Duodenal mucosa (tissue), 2 donors: ENCODE data around the gene DSCAML1.

Experiments used
- H3K27ac ChIP-seq: one replicate; pipeline ENCODE4 v1.7.0; 2013; ENCODE audit warnings: low read depth, low read length
- H3K27me3 ChIP-seq, 2 donors: one replicate each; pipeline ENCODE4 v1.7.0; 2013; ENCODE audit warnings: low read length in 2 of 2, control low read depth in 1 of 2; ENCODE audit not compliant: insufficient read depth in 2 of 2, control insufficient read depth in 1 of 2
- H3K36me3 ChIP-seq, 2 donors: one replicate each; pipeline ENCODE4 v1.7.0; 2013; ENCODE audit warnings: low read length in 2 of 2, control low read depth in 1 of 2; ENCODE audit not compliant: insufficient read depth in 2 of 2, control insufficient read depth in 1 of 2
- H3K4me1 ChIP-seq, 2 donors: one replicate each; pipeline ENCODE4 v1.7.0; 2013; ENCODE audit warnings: low read length in 2 of 2, control low read depth in 1 of 2; ENCODE audit not compliant: insufficient read depth in 2 of 2, control insufficient read depth in 1 of 2
- H3K4me3 ChIP-seq, 2 donors: one replicate each; pipeline ENCODE4 v1.7.0; 2013; ENCODE audit warnings: low read length in 2 of 2, low read depth in 1 of 2
- H3K9ac ChIP-seq, 2 donors: one replicate each; pipeline ENCODE4 v1.7.0; 2013; ENCODE audit warnings: low read length in 2 of 2, low read depth in 1 of 2
- H3K9me3 ChIP-seq, 2 donors: one replicate each; pipeline ENCODE4 v1.7.0; 2013; ENCODE audit warnings: low read length in 2 of 2, control low read depth in 1 of 2; ENCODE audit not compliant: control insufficient read depth in 1 of 2

Gene DSCAML1

GRCh38 chr11:117644403-117645155, 152.4 kb downstream of the DSCAML1 start:
- peaks cover 13% of the 10 kb centered on the region in 2 donors for H3K4me1 ChIP-seq
- no peak overlapping the region for H3K9ac ChIP-seq
- H3K27ac ChIP-seq: no peak overlapping the region

GRCh38 chr11:117643606-117644300, 153.3 kb downstream of the DSCAML1 start:
- no peak overlapping the region for H3K9ac ChIP-seq

More at GRCh38 chr11:117644403-117645155, 152.4 kb downstream of the DSCAML1 start:
- H3K9me3 ChIP-seq: no peaks in the 10 kb centered on the region
- H3K27me3 ChIP-seq: peaks cover 0 to 4% of the 10 kb centered on the region in 2 donors
- H3K36me3 ChIP-seq: no peaks in the 10 kb centered on the region
- H3K4me3 ChIP-seq: no peak overlapping the region

GRCh38 chr11:117642835-117643234, 154.2 kb downstream of the DSCAML1 start:
- no peaks in the 10 kb centered on the region for H3K36me3 ChIP-seq
- H3K9me3 ChIP-seq: no peaks in the 10 kb centered on the region
- no peak overlapping the region for H3K4me3 ChIP-seq
- H3K27me3 ChIP-seq: peaks cover 0 to 4% of the 10 kb centered on the region in 2 donors
- no peak overlapping the region for H3K27ac ChIP-seq
- peaks cover 0 to 4% of the 10 kb centered on the region in 2 donors for H3K4me1 ChIP-seq
- H3K9ac ChIP-seq: no peak overlapping the region

More at GRCh38 chr11:117643606-117644300, 153.3 kb downstream of the DSCAML1 start:
- Histone ChIP-seq H3K4me3 (no peak overlapping the region), H3K9me3 (no peaks in the 10 kb centered on the region), H3K27me3 (peaks cover 0 to 4% of the 10 kb centered on the region in 2 donors), H3K36me3 (no peaks in the 10 kb centered on the region), H3K4me1 (peaks cover 5 to 8% of the 10 kb centered on the region in 2 donors), H3K27ac (no peak overlapping the region)

DNA sequence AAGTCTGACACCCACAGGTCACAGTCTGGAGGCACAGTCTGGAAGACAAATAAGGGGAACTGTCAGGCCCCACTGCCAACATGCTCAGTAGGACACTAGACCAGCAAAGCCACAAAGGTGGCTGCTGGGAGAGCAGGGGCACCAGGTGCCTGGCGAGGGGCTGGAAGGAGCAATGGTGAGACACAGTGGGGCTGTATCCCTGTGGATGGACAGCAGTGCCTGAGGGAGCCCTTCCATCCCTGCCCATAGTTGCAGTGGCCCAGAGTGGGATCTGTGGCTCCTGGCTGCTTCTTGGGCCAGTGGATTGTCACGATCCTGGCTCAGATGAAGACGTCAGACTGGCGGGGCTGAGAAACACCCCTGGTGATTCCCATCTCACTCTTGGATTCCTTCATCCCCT, 154.6 kb downstream of the DSCAML1 start:
- H3K9ac ChIP-seq: no peak overlapping the region

GRCh38 chr11:117641008-117641915, 155.8 kb downstream of the DSCAML1 start:
- Histone ChIP-seq H3K27ac (no peak overlapping the region), H3K4me1 (peaks cover 0 to 4% of the 10 kb centered on the region in 2 donors), H3K36me3 (no peaks in the 10 kb centered on the region), H3K27me3 (peaks cover 0 to 4% of the 10 kb centered on the region in 2 donors), H3K9ac (no peak overlapping the region), H3K4me3 (no peak overlapping the region), H3K9me3 (no peaks in the 10 kb centered on the region)

More for the DNA sequence above, 154.6 kb downstream of the DSCAML1 start:
- peaks cover 0 to 4% of the 10 kb centered on the region in 2 donors for H3K27me3 ChIP-seq
- H3K27ac ChIP-seq: no peak overlapping the region
- H3K4me3 ChIP-seq: no peak overlapping the region
- no peaks in the 10 kb centered on the region for H3K9me3 ChIP-seq
- H3K4me1 ChIP-seq: peaks cover 0 to 4% of the 10 kb centered on the region in 2 donors
- H3K36me3 ChIP-seq: no peaks in the 10 kb centered on the region

- Histone ChIP-seq H3K27ac (no peak overlapping the region), H3K4me1 (peaks cover 0 to 4% of the 10 kb centered on the region in 2 donors)
These were observed 157.0 kb downstream of the DSCAML1 start for GRCh38 chr11:117640041-117640440.

DNA sequence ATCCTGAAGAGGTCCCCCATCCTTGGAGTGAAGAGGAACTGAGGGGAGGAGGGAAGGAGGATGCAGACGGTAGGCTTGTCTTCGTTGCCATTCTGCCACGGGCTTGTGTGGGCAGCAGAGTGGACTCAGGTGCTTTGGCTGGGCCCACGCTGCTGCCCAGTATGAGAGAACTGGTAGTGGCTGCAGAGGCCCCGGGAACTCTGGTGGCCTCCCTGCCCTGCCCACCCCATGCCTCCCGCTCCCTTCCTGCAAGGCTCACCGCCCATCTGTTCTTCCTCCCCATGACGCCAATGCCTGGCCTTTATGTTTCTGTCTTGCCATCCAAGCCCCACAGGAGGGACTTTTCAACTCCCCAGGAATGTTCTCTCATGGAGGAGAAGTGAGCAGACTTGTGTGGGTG, 157.4 kb downstream of the DSCAML1 start:
- Histone ChIP-seq H3K27me3 (peaks cover 0 to 4% of the 10 kb centered on the region in 2 donors), H3K27ac (no peak overlapping the region), H3K4me3 (no peak overlapping the region), H3K36me3 (no peaks in the 10 kb centered on the region), H3K4me1 (peaks cover 0 to 4% of the 10 kb centered on the region in 2 donors), H3K9ac (no peak overlapping the region), H3K9me3 (no peaks in the 10 kb centered on the region)

More at GRCh38 chr11:117640041-117640440, 157.0 kb downstream of the DSCAML1 start:
- peaks cover 0 to 4% of the 10 kb centered on the region in 2 donors for H3K27me3 ChIP-seq
- H3K36me3 ChIP-seq: no peaks in the 10 kb centered on the region
- no peak overlapping the region for H3K9ac ChIP-seq
- no peak overlapping the region for H3K4me3 ChIP-seq
- no peaks in the 10 kb centered on the region for H3K9me3 ChIP-seq

DNA sequence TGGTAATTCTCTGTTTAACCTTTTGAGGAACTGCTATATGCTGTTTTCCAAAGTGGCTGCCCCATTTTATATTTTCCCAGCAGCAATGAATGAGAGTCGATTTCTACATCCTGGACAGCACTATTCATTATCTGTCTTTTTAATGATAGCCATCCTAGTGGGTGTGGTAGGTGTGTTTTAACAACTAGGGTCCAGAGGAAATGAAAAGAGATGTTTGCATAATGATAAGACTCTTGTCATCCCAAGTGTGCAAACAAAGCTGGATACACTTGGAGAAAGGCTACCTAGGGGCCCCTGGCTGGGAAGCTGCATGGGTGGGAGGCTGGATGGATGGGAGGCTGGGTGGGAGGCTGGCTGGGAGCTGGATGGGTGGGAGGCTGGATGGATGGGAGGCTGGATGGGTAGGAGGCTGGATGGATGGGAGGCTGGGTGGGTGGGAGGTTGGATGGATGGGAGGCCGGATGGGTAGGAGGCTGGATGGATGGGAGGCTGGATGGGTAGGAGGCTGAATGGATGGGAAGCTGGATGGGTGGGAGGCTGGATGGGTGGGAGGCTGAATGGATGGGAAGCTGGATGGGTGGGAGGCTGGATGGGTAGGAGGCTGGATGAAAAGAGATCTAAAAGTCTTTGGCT, 158.0 kb downstream of the DSCAML1 start:
- H3K36me3 ChIP-seq: no peaks in the 10 kb centered on the region
- H3K4me1 ChIP-seq: peaks cover 0 to 4% of the 10 kb centered on the region in 2 donors
- H3K27ac ChIP-seq: no peak overlapping the region
- H3K9me3 ChIP-seq: no peaks in the 10 kb centered on the region
- no peak overlapping the region for H3K9ac ChIP-seq
- peaks cover 0 to 4% of the 10 kb centered on the region in 2 donors for H3K27me3 ChIP-seq
- no peak overlapping the region for H3K4me3 ChIP-seq

- H3K9ac ChIP-seq: no peak overlapping the region
- no peaks in the 10 kb centered on the region for H3K9me3 ChIP-seq
- no peak overlapping the region for H3K4me3 ChIP-seq
- no peaks in the 10 kb centered on the region for H3K4me1 ChIP-seq
- H3K27me3 ChIP-seq: no peaks in the 10 kb centered on the region
- no peak overlapping the region for H3K27ac ChIP-seq
- no peaks in the 10 kb centered on the region for H3K36me3 ChIP-seq
These were observed 162.0 kb downstream of the DSCAML1 start for GRCh38 chr11:117634756-117635603.
